HG03354 (cell line): ENCODE results near the gene PHACTR1.

Experiments
- ATAC-seq: cut with Tn5 transposase; IDR thresholded peaks from one replicate; pipeline ENCODE4 v1.9.1; 2021; ENCODE audit warnings: mild to moderate bottlenecking; ENCODE audit not compliant: unreplicated experiment, poor library complexity, severe bottlenecking

Gene PHACTR1

GRCh38 chr6:13044390-13044789 is 327.8 kb downstream of the PHACTR1 start:
- ATAC-seq, result no peak

- ATAC-seq, result no peak
Observed at GRCh38 chr6:13044896-13045295, 328.3 kb downstream of the PHACTR1 start.

- ATAC-seq, result no peak
Observed at GRCh38 chr6:13045676-13046075, 329.1 kb downstream of the PHACTR1 start.

GRCh38 chr6:13046084-13046483 is 329.5 kb downstream of the PHACTR1 start:
- ATAC-seq, result no peak

GRCh38 chr6:13048113-13048512 is 331.5 kb downstream of the PHACTR1 start:
- no peak for ATAC-seq

- no peak for ATAC-seq
Observed at GRCh38 chr6:13049666-13050254, 333.2 kb downstream of the PHACTR1 start.

GRCh38 chr6:13053006-13053461 is 336.5 kb downstream of the PHACTR1 start:
- ATAC-seq, result no peak

- no peak for ATAC-seq
Observed at GRCh38 chr6:13058051-13058450, 341.5 kb downstream of the PHACTR1 start.

- ATAC-seq, result no peak
Observed at GRCh38 chr6:13059026-13059425, 342.5 kb downstream of the PHACTR1 start.

GRCh38 chr6:13063300-13063918 is 346.8 kb downstream of the PHACTR1 start:
- no peak for ATAC-seq

GRCh38 chr6:13065581-13065980 is 349.0 kb downstream of the PHACTR1 start:
- ATAC-seq, result no peak

GRCh38 chr6:13066050-13066449 is 349.5 kb downstream of the PHACTR1 start:
- no peak for ATAC-seq

GRCh38 chr6:13066820-13067219 is 350.3 kb downstream of the PHACTR1 start:
- ATAC-seq, result no peak

- ATAC-seq, result no peak
Observed at GRCh38 chr6:13068586-13069210, 352.1 kb downstream of the PHACTR1 start.

- ATAC-seq, result no peak
Observed at GRCh38 chr6:13071550-13072345, 355.2 kb downstream of the PHACTR1 start.

GRCh38 chr6:13072686-13073347 is 356.2 kb downstream of the PHACTR1 start:
- no peak for ATAC-seq

- no peak for ATAC-seq
Observed at GRCh38 chr6:13074415-13075140, 358.0 kb downstream of the PHACTR1 start.

- ATAC-seq, result no peak
Observed at GRCh38 chr6:13075141-13075845, 358.7 kb downstream of the PHACTR1 start.

- ATAC-seq, result no peak
Observed at GRCh38 chr6:13076575-13076974, 360.0 kb downstream of the PHACTR1 start.
